SKM-1 treated with dmso at 0.1 percent for 144 hours (cell line): ENCODE results near the gene SARDH.
"Not testable (repeated sequence)": the region's sequence is repeated elsewhere in the genome, so short reads cannot be mapped to it uniquely, and the experiment has no call there.

Experiments used
- DNase-seq: peaks from one replicate; lab custom pipeline; 2025; ENCODE audit not compliant: unreplicated experiment; lab: John Stamatoyannopoulos, UW

The SARDH gene

DNA sequence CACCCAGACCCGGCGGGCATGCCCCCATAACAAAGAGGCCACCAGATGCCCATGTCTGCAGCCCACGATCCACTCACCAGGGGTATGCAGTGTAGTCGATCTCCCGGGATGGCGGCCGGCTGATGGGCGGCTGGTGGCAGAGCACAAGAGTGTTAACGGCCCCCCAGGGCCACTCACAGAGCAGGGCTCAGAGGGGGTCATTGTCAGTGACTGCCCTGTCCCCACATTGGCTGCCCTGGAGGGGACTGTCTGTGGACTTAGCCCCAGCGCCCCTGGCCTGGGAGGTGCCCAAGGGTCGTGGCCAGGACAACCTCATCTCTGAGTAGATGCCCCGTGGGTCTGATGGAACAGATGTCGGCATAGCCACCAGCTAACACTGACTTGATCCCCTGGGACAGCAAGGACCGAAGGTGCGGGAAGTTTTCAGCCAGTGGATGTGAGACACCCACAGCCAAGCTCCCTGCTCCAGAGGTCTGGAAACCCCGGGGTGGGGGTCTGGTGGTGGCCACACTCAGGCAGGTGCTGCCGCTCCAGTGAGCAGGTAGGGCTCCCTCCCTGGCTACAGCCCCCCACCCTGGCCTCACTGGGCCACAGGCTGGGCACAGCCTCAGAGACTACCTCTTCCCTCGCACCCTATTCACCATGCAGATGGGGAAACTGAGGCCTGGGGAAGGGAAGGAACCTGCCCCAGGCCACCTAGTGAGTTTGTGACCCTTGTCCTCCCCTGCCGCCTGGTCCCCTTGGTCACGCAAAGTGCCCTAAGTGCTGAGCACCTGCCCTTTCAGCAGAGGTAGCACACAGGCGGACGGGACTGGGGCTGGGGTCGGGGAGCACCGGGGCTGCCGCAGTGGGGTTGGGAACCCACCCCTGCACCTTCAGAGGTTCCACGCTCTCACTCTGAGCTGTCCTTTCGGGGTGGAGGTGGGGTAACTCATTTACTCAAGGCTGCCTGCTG is 38.1 kb upstream of the SARDH start:
- DNase-seq = no peak

- DNase-seq = no peak
These were observed 37.1 kb upstream of the SARDH start for GRCh38 chr9:133775291-133775690.

DNA sequence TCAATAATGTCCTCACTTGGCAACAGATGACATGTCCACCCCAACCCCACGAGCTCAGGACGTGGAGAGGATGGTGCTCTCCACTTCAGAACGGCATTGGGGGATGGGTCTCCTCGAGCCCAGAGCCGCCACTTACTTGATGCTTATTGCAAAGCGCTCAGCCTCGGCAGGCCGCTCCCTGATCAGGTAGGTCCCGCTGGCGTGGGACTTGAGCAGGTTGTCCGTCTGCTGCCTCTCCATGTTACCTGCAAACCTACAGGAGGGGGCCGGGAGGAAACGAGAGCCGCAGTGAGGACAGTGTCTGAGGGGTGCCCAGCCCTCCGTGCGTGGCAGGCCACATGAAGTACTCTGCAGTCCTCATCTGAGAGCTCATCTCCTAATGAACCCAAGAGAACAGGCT is 36.6 kb upstream of the SARDH start:
- no peak for DNase-seq

- no peak for DNase-seq
These were observed 35.9 kb upstream of the SARDH start for GRCh38 chr9:133773889-133774655.

DNA sequence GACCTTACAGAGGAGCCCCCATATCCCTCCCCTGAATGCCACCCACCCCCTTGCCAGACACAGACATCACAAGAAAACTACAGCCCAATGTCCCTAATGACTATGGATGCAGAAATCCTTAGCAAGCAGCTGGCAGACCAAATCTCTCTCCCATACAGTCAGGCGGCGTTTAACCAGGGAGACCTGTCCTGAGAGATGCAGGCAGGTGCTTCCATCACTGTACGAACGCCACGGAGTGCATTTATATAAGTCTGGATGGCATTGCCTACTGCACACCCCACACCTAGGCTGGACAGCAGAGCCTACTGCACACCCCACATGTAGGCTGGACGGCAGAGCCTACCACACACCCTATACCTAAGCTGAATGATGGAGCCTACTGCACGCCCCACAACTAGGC is 34.4 kb upstream of the SARDH start:
- no peak for DNase-seq

DNA sequence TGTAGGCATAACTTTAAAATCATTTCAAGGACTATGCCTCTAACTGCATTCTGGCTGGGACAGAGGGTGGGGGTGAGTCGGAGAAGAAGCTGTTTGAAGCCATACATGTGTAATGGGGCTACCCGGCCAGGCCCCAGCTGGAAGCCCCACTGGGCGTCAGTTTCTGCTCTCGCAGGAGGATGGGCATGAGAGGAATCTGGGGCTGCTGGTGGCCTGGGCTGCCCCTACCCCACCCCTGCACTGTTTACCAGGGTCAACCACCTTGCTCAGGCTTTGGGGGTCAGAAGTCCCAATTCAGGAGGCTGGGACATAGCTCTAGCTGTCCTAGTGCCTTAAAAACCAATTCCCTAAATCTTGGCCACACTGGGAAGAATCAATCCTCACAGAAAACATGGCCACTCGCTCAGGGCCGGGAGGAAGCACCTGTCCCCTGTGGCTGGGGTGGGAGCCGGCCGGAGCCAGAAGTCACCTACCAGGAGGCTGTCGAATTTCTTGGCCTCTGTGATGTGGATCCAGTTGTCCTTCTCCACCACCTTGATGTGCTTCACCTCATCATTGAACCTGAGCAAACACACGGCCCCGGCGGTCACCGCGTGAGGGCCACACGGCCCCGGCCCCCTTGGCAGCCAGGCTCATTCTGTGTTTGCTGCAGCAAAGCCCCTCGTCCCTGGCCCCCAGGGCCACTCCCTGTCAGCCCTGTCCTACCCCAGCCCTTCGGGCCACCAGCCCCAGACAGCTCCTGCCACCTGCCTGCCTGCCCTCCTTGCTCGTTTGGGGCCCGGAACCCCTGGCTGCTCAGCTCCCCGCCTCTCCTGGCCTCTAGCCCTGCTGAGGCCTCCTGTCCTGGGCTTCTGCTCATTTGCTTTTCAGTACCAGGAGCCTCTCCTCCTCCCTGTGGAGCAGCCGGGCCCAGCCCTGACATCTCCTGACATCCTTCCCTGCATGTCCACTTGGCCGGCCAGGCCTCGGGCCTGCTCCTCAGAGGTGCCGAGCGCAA is 33.6 kb upstream of the SARDH start:
- no peak for DNase-seq

DNA sequence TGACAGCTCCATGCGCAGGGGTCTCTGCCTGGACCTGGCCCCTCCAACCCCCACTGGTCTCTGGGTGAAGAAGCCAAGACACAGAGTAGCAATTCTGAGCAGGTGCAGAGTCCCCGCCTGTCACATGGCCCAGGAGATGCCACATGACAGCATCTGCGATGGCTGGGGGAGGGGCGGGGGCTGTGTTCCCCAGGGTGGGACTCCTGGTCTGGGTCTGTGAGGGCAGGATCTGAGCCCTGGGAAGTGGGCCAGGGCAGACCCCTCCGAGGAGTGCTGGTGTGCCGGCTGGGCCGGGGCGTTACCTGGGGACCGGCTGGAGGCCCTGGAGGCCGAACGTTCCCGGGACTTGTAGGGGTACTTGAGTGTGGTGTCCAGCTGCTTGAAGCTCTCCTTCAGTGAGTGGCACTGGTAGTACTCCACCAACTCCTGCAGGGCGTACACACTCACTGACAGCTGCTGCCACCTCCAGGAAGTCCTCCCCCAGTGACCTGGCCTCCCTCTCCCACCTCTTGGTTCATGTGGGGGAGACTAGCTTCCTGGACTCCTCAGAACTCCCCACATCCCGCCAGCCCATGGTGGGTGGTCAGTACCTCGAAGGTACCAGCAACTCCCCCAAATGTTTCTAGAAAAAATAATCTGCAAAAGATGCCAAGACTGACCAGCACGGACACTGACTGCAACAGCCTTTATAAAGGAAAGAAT is 32.1 kb upstream of the SARDH start:
- DNase-seq = no peak

DNA sequence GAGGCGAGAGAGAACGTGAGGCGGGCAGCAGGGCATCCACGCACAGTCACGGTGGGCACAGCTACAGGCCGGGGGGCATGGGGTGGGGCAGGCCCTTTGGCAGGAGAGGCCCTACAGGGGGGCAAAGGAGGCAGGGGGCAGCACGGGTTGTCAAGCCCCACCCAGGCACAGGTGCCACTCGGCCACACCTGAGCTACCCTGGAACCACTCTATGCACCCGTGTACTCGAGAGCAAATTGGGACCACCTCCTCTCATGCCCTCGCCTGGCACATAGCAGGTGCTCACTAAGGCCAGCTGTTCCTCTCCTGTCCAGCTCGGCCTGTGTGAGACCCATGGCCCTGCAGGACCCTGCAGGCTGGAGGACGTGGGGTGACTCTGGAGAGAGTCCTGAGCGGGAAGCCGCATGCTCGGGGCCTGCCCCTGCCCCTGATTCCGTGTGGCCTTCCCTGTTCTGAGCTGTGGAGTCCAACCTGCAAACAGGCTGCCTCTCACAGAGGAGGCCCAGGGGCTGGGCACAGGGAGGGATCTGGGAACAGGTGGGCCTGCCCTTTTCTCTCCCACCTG is 31.4 kb upstream of the SARDH start:
- no peak for DNase-seq

DNA sequence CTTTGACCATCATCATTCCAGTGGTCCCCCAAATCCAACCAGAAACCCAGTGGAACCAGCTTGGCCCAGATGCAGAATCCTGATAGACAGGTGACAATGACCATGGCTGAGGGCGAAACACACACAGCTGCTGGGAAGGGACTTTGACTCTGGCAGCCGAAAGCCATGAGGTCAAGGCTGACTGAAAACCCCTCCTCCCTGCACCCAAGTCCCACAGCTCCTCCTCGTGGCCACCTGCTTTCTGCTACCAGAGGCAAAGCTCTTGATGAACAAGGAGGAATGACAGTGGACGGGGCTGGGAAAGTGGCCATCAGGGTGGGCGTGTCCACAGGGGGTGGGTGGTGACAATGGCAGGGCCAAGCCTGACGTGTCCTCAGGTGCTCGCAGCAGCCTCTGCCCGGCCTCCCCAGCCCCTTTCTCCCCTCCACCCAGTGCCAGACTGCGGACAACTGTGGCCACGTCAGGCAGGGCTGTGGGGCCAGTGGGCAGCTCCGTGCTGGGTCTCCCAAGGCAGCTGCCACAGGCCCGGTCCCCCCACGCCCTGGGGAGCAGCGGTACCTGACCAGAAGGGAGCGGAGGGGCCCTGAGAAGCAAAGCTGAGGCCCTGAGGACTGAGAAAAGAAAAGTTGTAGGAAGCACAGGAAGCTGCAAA is 30.8 kb upstream of the SARDH start:
- no peak for DNase-seq

- no peak for DNase-seq
These were observed 30.3 kb upstream of the SARDH start for GRCh38 chr9:133768371-133768858.

GRCh38 chr9:133767625-133768024 is 29.5 kb upstream of the SARDH start:
- no peak for DNase-seq

GRCh38 chr9:133767008-133767407 is 28.9 kb upstream of the SARDH start:
- no peak for DNase-seq

DNA sequence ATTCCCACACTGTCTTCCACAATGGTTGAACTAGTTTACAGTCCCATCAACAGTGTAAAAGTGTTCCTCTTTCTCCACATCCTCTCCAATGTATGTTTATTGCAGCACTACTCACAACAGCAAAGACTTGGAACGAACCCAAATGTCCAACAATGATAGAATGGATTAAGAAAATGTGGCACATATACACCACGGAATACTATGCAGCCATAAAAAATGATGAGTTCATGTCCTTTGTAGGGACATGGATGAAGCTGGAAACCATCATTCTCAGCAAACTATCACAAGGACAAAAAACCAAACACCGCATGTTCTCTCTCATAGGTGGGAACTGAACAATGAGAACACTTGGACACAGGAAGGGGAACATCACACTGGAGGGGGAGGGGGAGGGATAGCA is 28.1 kb upstream of the SARDH start:
- DNase-seq = not testable (repeated sequence)

DNA sequence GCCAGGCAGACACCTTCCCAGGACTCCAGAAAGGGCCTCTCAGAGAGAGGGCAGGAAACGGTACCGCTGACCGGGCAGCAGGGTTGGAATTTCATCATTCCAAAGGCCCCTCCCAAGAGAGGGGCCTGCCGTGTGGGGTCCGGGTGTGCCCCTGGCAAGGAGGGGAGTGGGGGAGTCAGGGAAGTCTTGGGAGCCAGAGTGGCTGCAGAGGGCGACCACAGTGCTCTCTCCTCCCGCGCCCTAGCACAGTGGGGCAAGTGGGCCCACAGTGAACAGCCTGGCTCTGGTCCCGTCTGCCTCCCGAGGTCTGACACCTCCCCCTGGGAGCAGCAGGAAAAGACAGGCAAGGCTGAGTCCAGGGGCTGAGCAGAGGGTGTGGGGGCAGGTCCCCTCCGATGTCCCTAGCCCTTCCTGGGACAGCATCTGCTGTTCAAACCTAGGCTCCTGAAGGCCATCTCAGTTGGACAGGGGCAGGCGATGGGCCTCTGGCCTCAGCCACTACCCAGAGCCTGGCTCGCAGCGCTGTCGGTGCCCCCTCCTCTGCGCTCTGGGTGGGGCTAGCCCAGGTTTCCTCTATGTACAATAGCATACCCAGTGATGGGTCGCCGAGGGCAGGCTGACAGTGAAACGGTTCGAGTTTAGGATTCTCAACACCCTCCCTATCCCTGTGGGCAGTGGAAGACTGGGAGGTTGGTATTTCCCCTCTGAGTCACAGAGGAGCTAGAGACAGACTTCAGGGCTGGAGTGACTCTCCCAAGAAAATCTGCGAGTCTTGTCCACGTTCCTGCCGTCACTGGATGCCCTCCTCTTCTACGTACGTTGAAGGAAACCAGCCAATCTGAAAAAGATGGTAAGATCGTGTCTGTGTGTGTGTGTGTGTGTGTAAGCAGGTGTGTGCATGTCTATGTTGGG is 25.4 kb upstream of the SARDH start:
- no peak for DNase-seq

DNA sequence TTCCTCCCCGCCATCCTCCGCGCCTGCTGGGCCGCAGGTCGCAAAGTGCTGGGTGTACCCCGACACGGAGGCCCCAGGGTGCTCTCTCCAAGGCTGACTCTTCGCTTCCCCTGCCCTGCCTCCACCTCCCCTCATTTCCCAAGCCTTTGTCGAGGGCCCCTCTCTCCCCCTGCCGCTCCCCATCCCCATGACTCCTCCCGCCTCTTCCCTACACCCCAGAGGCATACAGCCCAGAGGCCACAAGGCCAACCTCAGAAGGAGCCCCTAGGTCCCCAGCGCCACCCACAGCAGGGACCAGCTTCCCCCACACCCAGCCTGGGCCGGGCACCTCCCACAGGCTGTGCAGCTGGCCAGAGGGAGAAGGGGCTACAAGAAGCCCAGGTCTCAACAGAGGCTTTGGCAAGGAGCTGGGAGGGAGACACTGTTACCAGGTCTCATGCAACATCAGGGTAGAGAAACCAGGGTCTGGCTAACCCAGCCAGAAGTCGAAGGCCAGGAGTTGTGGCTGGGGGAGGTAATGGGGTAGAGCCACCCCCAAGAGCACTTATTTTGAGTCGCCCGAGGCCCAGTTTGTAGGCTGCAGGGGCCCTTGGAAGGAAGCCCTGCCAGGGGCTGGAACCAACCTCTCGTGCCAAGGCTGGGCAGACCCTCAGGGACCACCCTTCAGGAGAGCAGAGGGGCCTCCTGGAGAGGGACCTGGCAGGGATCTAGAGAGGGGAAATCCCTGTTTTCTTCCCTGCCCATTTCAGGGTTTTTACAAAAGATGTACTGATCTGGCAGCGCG is 24.5 kb upstream of the SARDH start:
- DNase-seq = no peak

GRCh38 chr9:133761641-133762248 is 23.6 kb upstream of the SARDH start:
- DNase-seq = no peak

DNA sequence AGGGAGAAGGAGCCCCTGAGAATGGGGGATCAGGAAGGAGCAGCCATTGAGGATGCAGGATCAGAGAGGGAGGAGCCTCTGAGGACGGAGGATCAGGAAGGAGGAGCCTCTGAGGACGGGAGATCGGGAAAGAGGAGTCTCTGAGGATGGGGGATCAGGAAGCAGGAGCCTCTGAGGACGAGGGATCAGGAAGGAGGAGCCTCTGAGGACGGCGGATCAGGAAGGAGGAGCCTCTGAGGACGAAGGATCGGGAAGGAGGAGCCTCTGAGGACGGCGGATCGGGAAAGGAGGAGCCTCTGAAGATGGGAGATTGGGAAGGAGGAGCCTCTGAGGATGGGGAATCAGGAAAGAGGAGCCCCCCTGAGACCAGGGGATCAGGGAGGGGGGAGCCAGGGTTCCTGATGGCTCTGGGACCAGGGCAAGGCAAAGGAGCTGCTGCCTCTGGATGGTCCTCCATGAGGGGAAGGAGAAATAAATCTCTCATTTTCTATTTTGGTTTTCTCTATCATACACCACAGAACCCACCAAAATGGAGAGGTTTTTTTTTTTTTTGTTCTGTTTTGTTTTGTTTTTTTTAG is 22.6 kb upstream of the SARDH start:
- no peak for DNase-seq
